H9 (cell line): ENCODE data around the gene VENTX. TPM values are rescaled to one million over a fixed set of nuclear protein-coding genes. Genes with fewer than 3 reads are reported as not detected.

Experiments
- DNase-seq: peaks from one replicate; pipeline ENCODE4 v3.0.0-alpha.2; 2017
- H2AFZ ChIP-seq: one replicate; pipeline ENCODE4 v1.6.1; 2013; ENCODE audit warnings: mild to moderate bottlenecking, low read length, control low read depth, moderate library complexity
- H2AK5ac ChIP-seq: 2 replicates; pipeline ENCODE4 v1.6.1; 2013; ENCODE audit warnings: low read length, control low read depth, mixed read lengths; ENCODE audit not compliant: insufficient read length
- H2BK120ac ChIP-seq: one replicate; pipeline ENCODE4 v1.6.1; 2013; ENCODE audit warnings: low read depth, mild to moderate bottlenecking, low read length, control low read depth, inconsistent platforms; ENCODE audit not compliant: poor library complexity, severe bottlenecking
- H2BK12ac ChIP-seq: 2 replicates; pipeline ENCODE4 v1.6.1; 2013; ENCODE audit warnings: low read length, control low read depth, mixed read lengths, low read depth; ENCODE audit not compliant: insufficient read length
- H2BK15ac ChIP-seq: 2 replicates; pipeline ENCODE4 v1.6.1; 2013; ENCODE audit warnings: low read depth, low read length, control low read depth
- H2BK20ac ChIP-seq: one replicate; pipeline ENCODE4 v1.6.1; 2013; ENCODE audit warnings: low read depth, mild to moderate bottlenecking, low read length, control low read depth, inconsistent platforms; ENCODE audit not compliant: poor library complexity, severe bottlenecking
- H2BK5ac ChIP-seq: 2 replicates; pipeline ENCODE4 v1.6.1; 2013; ENCODE audit warnings: low read length, control low read depth, mixed read lengths; ENCODE audit not compliant: insufficient read length
- H3K14ac ChIP-seq: 2 replicates; pipeline ENCODE4 v1.6.1; 2013; ENCODE audit warnings: low read length, control low read depth; ENCODE audit not compliant: insufficient read depth
- H3K18ac ChIP-seq: 2 replicates; pipeline ENCODE4 v1.6.1; 2013; ENCODE audit warnings: low read depth, mild to moderate bottlenecking, mixed read lengths, low read length, control low read depth; ENCODE audit not compliant: insufficient read length
- H3K23ac ChIP-seq: 2 replicates; pipeline ENCODE4 v1.6.1; 2013; ENCODE audit warnings: low read length, control low read depth, mixed read lengths, low read depth; ENCODE audit not compliant: insufficient read length
- H3K23me2 ChIP-seq: 2 replicates; pipeline ENCODE4 v1.6.1; 2013; ENCODE audit warnings: low read depth, mild to moderate bottlenecking, mixed read lengths, low read length, control low read depth; ENCODE audit not compliant: insufficient read length, poor library complexity, severe bottlenecking
- H3K27ac ChIP-seq: 2 replicates; pipeline ENCODE4 v1.5.1; 2013; ENCODE audit warnings: low read length, control low read depth, mixed read lengths, low read depth; ENCODE audit not compliant: insufficient read length
- H3K27me3 ChIP-seq: 2 replicates; pipeline ENCODE4 v1.6.1; 2013; ENCODE audit warnings: low read length, control low read depth, inconsistent platforms; ENCODE audit not compliant: insufficient read depth
- H3K4ac ChIP-seq: 2 replicates; pipeline ENCODE4 v1.6.1; 2013; ENCODE audit warnings: low read depth, mild to moderate bottlenecking, control low read depth, inconsistent platforms, low read length, moderate library complexity
- H3K4me1 ChIP-seq: 2 replicates; pipeline ENCODE4 v1.6.1; 2013; ENCODE audit warnings: low read length, control low read depth, inconsistent platforms; ENCODE audit not compliant: insufficient read depth
- H3K4me2 ChIP-seq: 2 replicates; pipeline ENCODE4 v1.6.1; 2013; ENCODE audit warnings: low read length, control low read depth, mixed read lengths; ENCODE audit not compliant: insufficient read length, insufficient read depth
- H3K56ac ChIP-seq: 2 replicates; pipeline ENCODE4 v1.6.1; 2013; ENCODE audit warnings: low read depth, mild to moderate bottlenecking, mixed read lengths, low read length, control low read depth; ENCODE audit not compliant: insufficient read length
- H3K79me1 ChIP-seq: 2 replicates; pipeline ENCODE4 v1.6.1; 2013; ENCODE audit warnings: low read depth, mild to moderate bottlenecking, moderate library complexity, low read length, control low read depth, inconsistent platforms; ENCODE audit not compliant: insufficient read depth, poor library complexity, severe bottlenecking
- H3K79me2 ChIP-seq: 2 replicates; pipeline ENCODE4 v1.6.1; 2013; ENCODE audit warnings: low read length, control low read depth, inconsistent platforms; ENCODE audit not compliant: insufficient read depth
- H3K9ac ChIP-seq: 2 replicates; pipeline ENCODE4 v1.6.1; 2013; ENCODE audit warnings: low read length, control low read depth, mixed read lengths; ENCODE audit not compliant: insufficient read length; ENCODE audit errors: extremely low read depth
- H3K9me3 ChIP-seq: one replicate; pipeline ENCODE4 v1.6.1; 2013; ENCODE audit warnings: low read depth, low read length, inconsistent platforms; ENCODE audit not compliant: control insufficient read depth
- H3T11ph ChIP-seq: one replicate; pipeline ENCODE4 v1.6.1; 2013; ENCODE audit warnings: mild to moderate bottlenecking, low read length, control low read depth, inconsistent platforms
- H4K20me1 ChIP-seq: one replicate; pipeline ENCODE4 v1.6.1; 2013; ENCODE audit not compliant: control insufficient read depth, insufficient read length, insufficient read depth
- H4K5ac ChIP-seq: 2 replicates; pipeline ENCODE4 v1.6.1; 2013; ENCODE audit warnings: low read depth, mild to moderate bottlenecking, mixed read lengths, low read length, control low read depth; ENCODE audit not compliant: insufficient read length
- H4K8ac ChIP-seq: replicated peaks from 2 replicates; pipeline ENCODE4 v1.6.1; 2013; ENCODE audit warnings: low read length, control low read depth, mixed read lengths, low read depth; ENCODE audit not compliant: insufficient read length
- H4K91ac ChIP-seq: 2 replicates; pipeline ENCODE4 v1.6.1; 2013; ENCODE audit warnings: low read depth, mild to moderate bottlenecking, moderate library complexity, mixed read lengths, low read length, control low read depth; ENCODE audit not compliant: insufficient read length
- H3K27ac Mint-ChIP-seq, 3 experiments: 2 replicates in 2 of 3; 3 replicates in 1 of 3; pipeline ENCODE4 v1.8.0; 2020 to 2021; ENCODE audit warnings: mixed read lengths in 3 of 3, mild to moderate bottlenecking in 1 of 3, moderate library complexity in 1 of 3
- H3K27me3 Mint-ChIP-seq: 2 replicates; pipeline ENCODE4 v1.8.0; 2021; ENCODE audit warnings: low read depth, mild to moderate bottlenecking, moderate library complexity, mixed read lengths
- H3K36me3 Mint-ChIP-seq, 3 experiments: 2 replicates in 2 of 3; 3 replicates in 1 of 3; pipeline ENCODE4 v1.8.0; 2020 to 2021; ENCODE audit warnings: low read depth in 3 of 3, mixed read lengths in 3 of 3; ENCODE audit not compliant: insufficient read depth in 1 of 3
- H3K4me1 Mint-ChIP-seq, 2 experiments: 2 replicates each; pipeline ENCODE4 v1.8.0; 2020; ENCODE audit warnings: mixed read lengths in 2 of 2
- H3K4me3 Mint-ChIP-seq, 2 experiments: 2 replicates in 1 of 2; 3 replicates in 1 of 2; pipeline ENCODE4 v1.8.0; 2020 to 2021; ENCODE audit warnings: mild to moderate bottlenecking in 2 of 2, mixed read lengths in 2 of 2, moderate library complexity in 1 of 2
- H3K9me3 Mint-ChIP-seq, 2 experiments: 2 replicates in 1 of 2; 3 replicates in 1 of 2; pipeline ENCODE4 v1.8.0; 2020; ENCODE audit warnings: mild to moderate bottlenecking in 2 of 2, mixed read lengths in 2 of 2, moderate library complexity in 1 of 2
- WGBS: extraction: QIAGEN DNeasy Blood & Tissue Kit; methylation state at CpG from one replicate; pipeline ENCODE4 v1.1.7; 2013; ENCODE audit warnings: missing lambda C conversion rate, low lambda C conversion rate, mixed read lengths; ENCODE audit not compliant: insufficient read length; ENCODE audit errors: extremely low coverage; 5-methylcytosine and 5-hydroxymethylcytosine counted together
- total RNA-seq: library from RNA; stranded (reverse); gene quantifications from 2 replicates; pipeline ENCODE4 v1.2.1, GENCODE V29; 2021
- TF ChIP-seq, protein P1 (sequence below): fragments of 200-600 bp; sonication (generic); conservative IDR thresholded peaks from 3 replicates; pipeline ENCODE4 v1.8.0; 2021; ENCODE audit warnings: antibody characterized with exemption, mild to moderate bottlenecking

VENTX gene
- total RNA-seq, 1 experiment from 2014 or later = 10.9 TPM

DNA sequence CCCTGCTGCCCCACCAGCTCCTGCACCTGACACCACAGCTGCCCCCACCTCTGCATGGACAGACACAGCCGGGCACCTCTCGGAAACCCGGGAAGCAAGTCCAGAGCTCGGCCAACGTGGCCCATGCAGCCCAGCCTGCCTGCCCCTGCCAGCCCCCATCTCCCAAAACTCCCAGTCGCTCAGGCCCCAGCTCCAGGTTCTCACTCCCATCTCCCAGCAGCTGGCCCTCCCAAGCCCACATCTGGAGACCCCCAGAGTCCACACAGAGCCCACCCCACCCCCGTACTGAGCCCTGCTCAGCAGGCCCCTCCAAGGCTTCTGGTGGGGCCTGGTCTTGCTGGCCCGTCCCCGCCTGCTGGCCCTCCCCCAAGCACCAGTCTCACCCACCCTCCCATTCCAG, 39.9 kb upstream of the VENTX start:
- Histone ChIP-seq H3K14ac (no peak overlapping the region), H2AK5ac (no peak overlapping the region), H2BK120ac (no peak overlapping the region), H3K23ac (no peak overlapping the region), H3T11ph (no peak overlapping the region), H2BK5ac (no peak overlapping the region), H3K9me3 (no peaks in the 10 kb centered on the region), H3K4me1 (no peaks in the 10 kb centered on the region), H3K9ac (no peak overlapping the region), H4K8ac (no peak overlapping the region), H3K56ac (no peak overlapping the region), H4K91ac (no peak overlapping the region), H3K4me2 (no peak overlapping the region), H3K79me1 (no peaks in the 10 kb centered on the region), H3K27me3 (no peaks in the 10 kb centered on the region), H4K5ac (no peak overlapping the region), H3K27ac (no peak overlapping the region), H3K79me2 (no peaks in the 10 kb centered on the region), H4K20me1 (no peaks in the 10 kb centered on the region), H3K23me2 (no peaks in the 10 kb centered on the region), H3K18ac (no peak overlapping the region), H2AFZ (no peak overlapping the region), H2BK12ac (no peak overlapping the region), H2BK15ac (no peak overlapping the region), H2BK20ac (no peak overlapping the region), H3K4ac (no peak overlapping the region)
- H3K4me3 Mint-ChIP-seq = no peak overlapping the region; a peak in 1 of 5 replicates
- H3K9me3 Mint-ChIP-seq = peaks cover 7 to 17% of the 10 kb centered on the region in 2 experiments
- WGBS = no CpG with 5 or more reads among the region's 9 CpGs
- peaks cover 1 to 5% (median 2%) of the 10 kb centered on the region in 3 experiments; a peak in 3 of 7 replicates for H3K36me3 Mint-ChIP-seq
- H3K27me3 Mint-ChIP-seq = peaks cover 9% of the 10 kb centered on the region
- TF ChIP-seq, protein P1, sequence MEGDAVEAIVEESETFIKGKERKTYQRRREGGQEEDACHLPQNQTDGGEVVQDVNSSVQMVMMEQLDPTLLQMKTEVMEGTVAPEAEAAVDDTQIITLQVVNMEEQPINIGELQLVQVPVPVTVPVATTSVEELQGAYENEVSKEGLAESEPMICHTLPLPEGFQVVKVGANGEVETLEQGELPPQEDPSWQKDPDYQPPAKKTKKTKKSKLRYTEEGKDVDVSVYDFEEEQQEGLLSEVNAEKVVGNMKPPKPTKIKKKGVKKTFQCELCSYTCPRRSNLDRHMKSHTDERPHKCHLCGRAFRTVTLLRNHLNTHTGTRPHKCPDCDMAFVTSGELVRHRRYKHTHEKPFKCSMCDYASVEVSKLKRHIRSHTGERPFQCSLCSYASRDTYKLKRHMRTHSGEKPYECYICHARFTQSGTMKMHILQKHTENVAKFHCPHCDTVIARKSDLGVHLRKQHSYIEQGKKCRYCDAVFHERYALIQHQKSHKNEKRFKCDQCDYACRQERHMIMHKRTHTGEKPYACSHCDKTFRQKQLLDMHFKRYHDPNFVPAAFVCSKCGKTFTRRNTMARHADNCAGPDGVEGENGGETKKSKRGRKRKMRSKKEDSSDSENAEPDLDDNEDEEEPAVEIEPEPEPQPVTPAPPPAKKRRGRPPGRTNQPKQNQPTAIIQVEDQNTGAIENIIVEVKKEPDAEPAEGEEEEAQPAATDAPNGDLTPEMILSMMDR = no peak
- H3K27ac Mint-ChIP-seq = no peak overlapping the region
- no peak for DNase-seq
- 0 out of 4 replicates have a peak, but pooled peaks cover 0 to 2% of the 10 kb centered on the region in 2 experiments for H3K4me1 Mint-ChIP-seq
